Psoas muscle (tissue), 8 donors: ENCODE data around the gene SERPING1. TPM values are rescaled to one million over a fixed set of nuclear protein-coding genes. Genes with fewer than 3 reads are reported as not detected.

Source experiments
- ATAC-seq, 4 donors: fragments of 200-7000 bp; cut with Tn5 transposase; one replicate each; pipeline ENCODE4 v1.9.1; 2020; ENCODE audit warnings: moderate library complexity in 3 of 4, mild to moderate bottlenecking in 2 of 4
- DNase-seq, 2 donors: peaks; one replicate each; pipeline ENCODE4 v3.0.0-alpha.2; 2020
- H3K27ac ChIP-seq: fragments of 200-600 bp; one replicate; pipeline ENCODE4 v1.8.0; 2022
- H3K27me3 ChIP-seq, 3 donors: fragments of 200-600 bp in 1 of 3; one replicate each; pipeline versions ENCODE4 v1.6.1 to v1.8.0; 2013 to 2022; ENCODE audit warnings: low read length in 2 of 3, mild to moderate bottlenecking in 2 of 3, moderate library complexity in 1 of 3; ENCODE audit not compliant: insufficient read depth in 3 of 3
- H3K36me3 ChIP-seq, 2 donors: fragments of 200-600 bp in 1 of 2; one replicate each; pipeline versions ENCODE4 v1.6.1 to v1.8.0; 2013 to 2022; ENCODE audit warnings: low read depth in 1 of 2, mild to moderate bottlenecking in 1 of 2, moderate library complexity in 1 of 2; ENCODE audit not compliant: insufficient read depth in 1 of 2
- H3K4me1 ChIP-seq: fragments of 200-600 bp; one replicate; pipeline ENCODE4 v1.8.0; 2022
- H3K4me3 ChIP-seq: fragments of 200-600 bp; one replicate; pipeline ENCODE4 v1.8.0; 2022; ENCODE audit warnings: mild to moderate bottlenecking
- H3K9me3 ChIP-seq: fragments of 200-600 bp; one replicate; pipeline ENCODE4 v1.8.0; 2022
- CTCF ChIP-seq: fragments of 200-600 bp; IDR thresholded peaks from one replicate; pipeline ENCODE4 v1.8.0; 2022; ENCODE audit warnings: antibody characterized with exemption
- WGBS, 3 donors: extraction: QIAGEN DNeasy Blood & Tissue Kit; methylation state at CpG; one replicate each; pipeline versions ENCODE4 v1.1.6 to v1.1.7; 2013; 5-methylcytosine and 5-hydroxymethylcytosine counted together
- intact Hi-C, 2 donors: fragments of 100-400 bp; cut with DNase I; formaldehyde crosslinking; loops; one replicate each; pipeline versions ENCODE4 v1.11.0 to v1.14.2; 2022
- polyA plus RNA-seq, 3 donors: library from polyadenylated mRNA; stranded (reverse); fragments of 200-250 nt; gene quantifications; one replicate each; pipeline ENCODE4 v1.2.3, GENCODE V29; 2013
- total RNA-seq, 4 donors: library from RNA; stranded (reverse); fragmentation: NEBNext Ultra II Directional in 2 of 4; extraction: Animal tissue kit (Norgen Biotek cat#: 25700) in 2 of 4; gene quantifications; one replicate each; pipeline versions ENCODE4 v1.2.1 to v1.2.4, GENCODE V29; 2021 to 2023
- donor health status: healthy with polysubstance abuse.
- donor health status: DM: no; HTN: no; CAD: no; lungs with moderate emphysema.
- donor health status: Bipolar disorder and iron deficiency.
- donor health status: healthy.
- donor health status: DM: yes; HTN: yes; CAD: no.
- donor health status: DM: no; HTN: no; CAD: no.
- donor health status: DM: no; HTN: no; CAD: no.
- donor health status: DM: yes; HTN: yes; CAD: no.

SERPING1 gene
- total and polyA plus RNA-seq, 7 donors, result 42.6 to 97.3 (median 69.8) TPM

DNA sequence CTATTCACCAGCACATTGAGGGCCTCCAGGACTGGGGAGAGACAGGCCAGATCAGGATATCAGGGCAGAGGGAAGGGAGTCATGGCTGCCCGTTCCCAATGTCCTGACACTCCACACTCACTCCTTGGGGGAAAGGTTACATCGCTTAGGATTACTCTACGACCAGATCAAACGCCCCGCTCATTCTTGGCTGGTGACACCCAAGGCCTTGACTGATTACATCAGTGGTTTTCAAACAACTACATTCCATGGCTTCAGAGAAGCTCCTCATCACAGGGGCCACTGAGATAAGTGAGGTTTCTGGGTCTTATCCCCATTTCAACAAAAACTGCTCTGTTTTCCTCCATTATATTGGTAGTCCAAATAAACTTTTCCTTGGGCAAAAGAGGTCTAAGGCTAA lies 45.0 kb upstream of the SERPING1 start:
- Histone ChIP-seq H3K4me3 (no peak overlapping the region), H3K4me1 (no peaks in the 10 kb centered on the region), H3K9me3 (no peaks in the 10 kb centered on the region), H3K27ac (no peak overlapping the region), H3K27me3 (no peaks in the 10 kb centered on the region), H3K36me3 (peaks cover 2 to 57% of the 10 kb centered on the region in 2 donors)
- ATAC-seq, result no peak
- no peak for DNase-seq
- 66 to 74% (median 69%) methylated on average over 5 of the region's 5 CpGs for WGBS, 3 donors
- no peak for TF ChIP-seq CTCF
- intact Hi-C loops, result no loop called here

GRCh38 chr11:57555393-57555792 lies 42.1 kb upstream of the SERPING1 start:
- peaks cover under 1 to 63% of the 10 kb centered on the region in 2 donors for H3K36me3 ChIP-seq
- ATAC-seq, result no peak

DNA sequence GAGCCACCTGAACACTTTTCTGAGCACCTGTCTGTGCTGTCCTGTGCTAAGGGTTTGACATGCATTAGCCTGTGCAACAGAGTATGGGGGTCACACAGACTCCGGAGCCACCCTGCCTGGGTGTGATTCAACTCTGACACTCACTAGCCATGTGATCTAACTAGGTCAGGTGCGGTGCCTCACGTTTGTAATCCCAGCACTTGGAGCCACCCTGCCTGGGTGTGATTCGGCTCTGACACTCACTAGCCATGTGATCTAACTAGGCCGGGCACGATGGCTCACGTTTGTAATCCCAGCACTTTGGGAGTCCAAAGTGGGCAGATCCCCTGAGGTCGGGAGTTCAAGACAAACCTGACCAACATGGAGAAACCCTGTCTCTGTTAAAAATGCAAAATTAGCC lies 41.4 kb upstream of the SERPING1 start:
- Histone ChIP-seq H3K36me3 (peaks cover 0 to 57% of the 10 kb centered on the region in 2 donors), H3K4me1 (no peaks in the 10 kb centered on the region), H3K27ac (no peak overlapping the region), H3K9me3 (no peaks in the 10 kb centered on the region), H3K4me3 (no peak overlapping the region), H3K27me3 (no peaks in the 10 kb centered on the region)
- TF ChIP-seq CTCF, result no peak
- ATAC-seq (no peak), DNase-seq (no peak)
- intact Hi-C loops, result no loop called here
- 63 to 74% (median 71%) methylated on average over 8 of the region's 8 CpGs for WGBS, 3 donors

More at GRCh38 chr11:57555393-57555792, 42.1 kb upstream of the SERPING1 start:
- no peaks in the 10 kb centered on the region for H3K27me3 ChIP-seq
- no peak for DNase-seq
- 90 to 100% (median 98%) methylated on average over 2 of the region's 2 CpGs for WGBS, 3 donors
- intact Hi-C loops, result no loop called here
- H3K27ac ChIP-seq, result no peak overlapping the region
- TF ChIP-seq CTCF, result no peak
- H3K4me1 ChIP-seq, result no peaks in the 10 kb centered on the region
- H3K4me3 ChIP-seq, result no peak overlapping the region
- no peaks in the 10 kb centered on the region for H3K9me3 ChIP-seq

- Histone ChIP-seq H3K4me1 (no peaks in the 10 kb centered on the region), H3K36me3 (peaks cover 0 to 24% of the 10 kb centered on the region in 2 donors), H3K27ac (no peak overlapping the region), H3K27me3 (no peaks in the 10 kb centered on the region), H3K9me3 (no peaks in the 10 kb centered on the region), H3K4me3 (no peak overlapping the region)
- TF ChIP-seq CTCF, result no peak
- ATAC-seq (no peak), DNase-seq (no peak)
- intact Hi-C loops, result no loop called here
- WGBS, 3 donors, result 89 to 92% (median 90%) methylated on average over 4 of the region's 4 CpGs
These were observed 37.3 kb upstream of the SERPING1 start for GRCh38 chr11:57560146-57560545.

DNA sequence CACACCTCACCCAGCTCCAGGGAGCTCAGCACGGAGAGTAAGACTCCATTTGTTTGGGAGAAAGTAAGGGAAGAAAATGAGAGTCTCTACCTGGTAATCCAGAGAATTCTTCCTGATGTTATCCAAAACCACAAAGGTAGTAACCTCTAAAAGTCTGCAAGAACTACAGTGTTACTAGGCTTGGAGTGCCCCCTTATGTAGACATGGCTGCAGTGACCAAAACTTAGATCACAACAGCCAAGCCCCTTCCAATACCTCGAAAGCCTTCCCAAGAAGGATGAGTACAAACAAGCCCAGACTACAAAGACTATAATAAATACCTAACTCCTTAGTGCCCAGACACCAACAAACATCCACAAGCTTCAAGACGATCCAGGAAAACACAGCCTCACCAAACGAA lies 34.9 kb upstream of the SERPING1 start:
- WGBS, 3 donors, result 62 to 66% (median 65%) methylated on average over 4 of the region's 4 CpGs

More for the DNA sequence above, 34.9 kb upstream of the SERPING1 start:
- H3K27me3 ChIP-seq, result no peaks in the 10 kb centered on the region
- DNase-seq (no peak), ATAC-seq (no peak)
- H3K4me3 ChIP-seq, result no peak overlapping the region
- peaks cover 0 to 16% of the 10 kb centered on the region in 2 donors for H3K36me3 ChIP-seq
- H3K4me1 ChIP-seq, result peaks cover 6% of the 10 kb centered on the region
- TF ChIP-seq CTCF, result no peak
- H3K27ac ChIP-seq, result no peak overlapping the region
- intact Hi-C loops, result no loop called here
- no peaks in the 10 kb centered on the region for H3K9me3 ChIP-seq
